Measurements from ENCODE around the gene HMCN2.
A peak's percentile ranks its signal among the peaks of the same experiment; 100 is the strongest.

The HMCN2 gene

DNA sequence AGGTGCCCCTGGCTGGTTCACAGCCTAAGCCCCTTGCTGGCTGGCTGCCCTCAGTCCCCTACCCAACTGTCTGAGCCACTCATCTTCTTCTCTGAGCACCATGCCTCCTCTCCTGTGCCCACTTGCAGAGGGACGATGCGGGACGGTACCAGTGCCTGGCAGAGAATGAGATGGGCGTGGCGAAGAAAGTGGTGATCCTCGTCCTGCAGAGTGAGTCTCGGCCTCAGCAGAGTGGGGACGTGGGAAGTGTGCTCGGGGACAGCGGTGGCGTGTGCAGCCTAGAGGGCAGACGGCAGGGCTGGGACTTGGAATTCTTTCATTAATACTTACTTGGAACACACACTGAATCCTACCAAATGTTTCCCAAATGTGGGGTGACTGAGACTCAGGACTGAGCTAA is 144.9 kb downstream of the HMCN2 start:
- no peak for DNase-seq (ENCODE audit: low spot score)
- no peak overlapping the region for H3K4me3 ChIP-seq (ENCODE audit: low read length in 2 of 2)
- H3K79me1 ChIP-seq (ENCODE audit: low read depth, low read length): no peaks in the 10 kb centered on the region
- no peaks in the 10 kb centered on the region for H3K36me3 ChIP-seq (replicated peaks in 1 of 2; ENCODE audit: control insufficient read depth in 2 of 2, insufficient read depth in 2 of 2, low read length in 2 of 2)
- no peaks in the 10 kb centered on the region for H3K27me3 ChIP-seq (ENCODE audit: control insufficient read depth in 3 of 3, insufficient read depth in 3 of 3, low read depth in 1 of 3, low read length in 3 of 3)
- H3K4me2 ChIP-seq (ENCODE audit: insufficient read depth, low read length, poor library complexity, severe bottlenecking): no peak overlapping the region
- H3K4ac ChIP-seq (ENCODE audit: low read length): no peak overlapping the region
- H3K14ac ChIP-seq (ENCODE audit: low read length): no peak overlapping the region
- no peak overlapping the region for H2AFZ ChIP-seq (ENCODE audit: low read length)
- no peak overlapping the region for H2BK120ac ChIP-seq (ENCODE audit: low read depth, low read length)
- H2BK12ac ChIP-seq (ENCODE audit: low read length): no peak overlapping the region
- H2BK15ac ChIP-seq (ENCODE audit: low read length): no peak overlapping the region
- WGBS, 2 donors (ENCODE audit: extremely low coverage in 2 of 2, insufficient read length in 2 of 2, insufficient replicate concordance in 1 of 2): no CpG with 5 or more reads among the region's 12 CpGs
- H3K18ac ChIP-seq (ENCODE audit: low read length): peak overlapping the region; percentile 51
- H2BK5ac ChIP-seq (ENCODE audit: low read length): no peak overlapping the region
- H2AK5ac ChIP-seq (ENCODE audit: low read depth, low read length): no peak overlapping the region
- no peak overlapping the region for H4K91ac ChIP-seq (ENCODE audit: low read depth, low read length, poor library complexity)
- no peaks in the 10 kb centered on the region for H3K4me1 ChIP-seq (ENCODE audit: control insufficient read depth in 2 of 2, insufficient read depth in 1 of 2, low read depth in 1 of 2, low read length in 2 of 2)
- peak overlapping the region; percentile 27 for H3K23ac ChIP-seq (ENCODE audit: low read depth, low read length, poor library complexity)
- H3K9me3 ChIP-seq (replicated peaks in 1 of 2; ENCODE audit: control insufficient read depth in 2 of 2, insufficient read depth in 1 of 2, low read depth in 1 of 2, low read length in 2 of 2): no peaks in the 10 kb centered on the region
- H3K9ac ChIP-seq (ENCODE audit: low read depth, low read length, poor library complexity): no peak overlapping the region
- H3K27ac ChIP-seq (replicated peaks; ENCODE audit: low read length): no peak overlapping the region
- no peak overlapping the region for H4K8ac ChIP-seq (ENCODE audit: low read depth, low read length)

DNA sequence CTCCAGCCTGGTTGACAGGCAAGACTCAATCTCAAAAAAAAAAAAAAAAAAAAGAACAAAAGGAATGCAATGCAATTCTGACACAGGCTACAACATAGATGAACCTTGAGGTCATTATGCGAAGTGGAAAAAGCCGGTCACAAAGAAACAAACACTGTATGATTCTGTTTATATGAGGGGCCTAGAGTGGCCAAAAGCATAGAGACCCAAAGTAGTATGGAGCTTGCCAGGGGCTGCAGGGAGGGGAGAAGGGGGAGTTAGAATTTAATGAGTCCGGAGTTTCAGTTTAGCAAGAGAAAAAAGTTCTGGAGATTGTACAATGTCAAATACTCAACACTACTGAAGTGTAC is 146.0 kb downstream of the HMCN2 start:
- WGBS, 2 donors (ENCODE audit: extremely low coverage in 2 of 2, insufficient read length in 2 of 2, insufficient replicate concordance in 1 of 2): no CpG with 5 or more reads among the region's 3 CpGs
- no peak overlapping the region for H2BK12ac ChIP-seq (ENCODE audit: low read length)

DNA sequence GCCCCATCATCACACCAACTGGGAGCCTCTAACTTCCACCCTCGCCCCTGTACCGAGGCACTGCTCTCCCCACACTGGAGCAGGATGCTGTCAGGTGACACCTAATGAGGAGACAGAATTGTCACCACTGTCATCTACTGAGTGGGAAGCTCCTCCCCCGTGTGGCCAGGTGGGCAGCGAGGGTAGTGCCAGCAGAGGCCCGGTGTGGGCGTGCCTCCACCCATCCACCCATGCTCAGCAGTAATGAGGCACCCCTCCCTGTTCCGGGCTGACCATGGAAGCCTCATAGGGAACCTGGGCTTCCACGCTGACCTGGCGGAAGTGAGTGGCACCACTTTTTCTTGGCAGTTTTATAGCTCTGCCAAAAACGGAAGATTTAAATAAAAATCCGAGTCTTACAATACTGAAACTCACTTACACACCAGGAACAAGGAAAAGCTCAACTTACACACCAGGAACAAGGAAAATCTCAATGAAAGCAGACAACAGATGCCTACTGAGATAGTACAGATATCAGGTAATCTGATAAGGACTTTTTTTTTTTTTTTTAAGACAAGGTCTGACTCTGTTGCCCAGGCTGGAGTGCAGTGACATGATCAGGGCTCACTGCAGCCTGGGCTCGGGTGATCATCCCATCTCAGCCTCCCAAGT is 148.6 kb downstream of the HMCN2 start:
- Histone ChIP-seq H3K14ac (ENCODE audit: low read length) (no peak overlapping the region), H2AK5ac (ENCODE audit: low read depth, low read length) (peak overlapping the region; percentile 2), H4K8ac (ENCODE audit: low read depth, low read length) (no peak overlapping the region), H3K4me2 (ENCODE audit: insufficient read depth, low read length, poor library complexity, severe bottlenecking) (no peak overlapping the region), H3K27me3 (ENCODE audit: control insufficient read depth in 3 of 3, insufficient read depth in 3 of 3, low read depth in 1 of 3, low read length in 3 of 3) (peaks cover 0 to 5% (median 0%) of the 10 kb centered on the region in 3 experiments), H3K4me1 (ENCODE audit: control insufficient read depth in 2 of 2, insufficient read depth in 1 of 2, low read depth in 1 of 2, low read length in 2 of 2) (no peaks in the 10 kb centered on the region), H3K27ac (replicated peaks; ENCODE audit: low read length) (no peak overlapping the region), H3K4ac (ENCODE audit: low read length) (no peak overlapping the region), H2BK5ac (ENCODE audit: low read length) (no peak overlapping the region), H3K9ac (ENCODE audit: low read depth, low read length, poor library complexity) (no peak overlapping the region), H2BK15ac (ENCODE audit: low read length) (no peak overlapping the region), H2BK120ac (ENCODE audit: low read depth, low read length) (no peak overlapping the region), H2BK12ac (ENCODE audit: low read length) (no peak overlapping the region), H4K91ac (ENCODE audit: low read depth, low read length, poor library complexity) (no peak overlapping the region), H3K9me3 (replicated peaks in 1 of 2; ENCODE audit: control insufficient read depth in 2 of 2, insufficient read depth in 1 of 2, low read depth in 1 of 2, low read length in 2 of 2) (peaks cover 0 to 2% of the 10 kb centered on the region in 2 donors), H3K79me1 (ENCODE audit: low read depth, low read length) (no peaks in the 10 kb centered on the region), H3K4me3 (ENCODE audit: low read length in 2 of 2) (no peak overlapping the region), H3K18ac (ENCODE audit: low read length) (peak overlapping the region; percentile 4), H3K36me3 (replicated peaks in 1 of 2; ENCODE audit: control insufficient read depth in 2 of 2, insufficient read depth in 2 of 2, low read length in 2 of 2) (no peaks in the 10 kb centered on the region), H2AFZ (ENCODE audit: low read length) (no peak overlapping the region), H3K23ac (ENCODE audit: low read depth, low read length, poor library complexity) (no peak overlapping the region)
- DNase-seq (ENCODE audit: low spot score): no peak
- WGBS, 2 donors (ENCODE audit: extremely low coverage in 2 of 2, insufficient read length in 2 of 2, insufficient replicate concordance in 1 of 2): no CpG with 5 or more reads among the region's 12 CpGs

More for the DNA sequence above, 146.0 kb downstream of the HMCN2 start:
- Histone ChIP-seq H4K8ac (ENCODE audit: low read depth, low read length) (no peak overlapping the region), H3K18ac (ENCODE audit: low read length) (no peak overlapping the region), H3K9me3 (replicated peaks in 1 of 2; ENCODE audit: control insufficient read depth in 2 of 2, insufficient read depth in 1 of 2, low read depth in 1 of 2, low read length in 2 of 2) (no peaks in the 10 kb centered on the region), H3K14ac (ENCODE audit: low read length) (no peak overlapping the region), H3K4me2 (ENCODE audit: insufficient read depth, low read length, poor library complexity, severe bottlenecking) (no peak overlapping the region), H3K36me3 (replicated peaks in 1 of 2; ENCODE audit: control insufficient read depth in 2 of 2, insufficient read depth in 2 of 2, low read length in 2 of 2) (no peaks in the 10 kb centered on the region), H3K27me3 (ENCODE audit: control insufficient read depth in 3 of 3, insufficient read depth in 3 of 3, low read depth in 1 of 3, low read length in 3 of 3) (peaks cover 0 to 4% (median 0%) of the 10 kb centered on the region in 3 experiments), H2AK5ac (ENCODE audit: low read depth, low read length) (no peak overlapping the region), H2BK15ac (ENCODE audit: low read length) (no peak overlapping the region), H3K79me1 (ENCODE audit: low read depth, low read length) (no peaks in the 10 kb centered on the region), H3K4me1 (ENCODE audit: control insufficient read depth in 2 of 2, insufficient read depth in 1 of 2, low read depth in 1 of 2, low read length in 2 of 2) (no peaks in the 10 kb centered on the region), H4K91ac (ENCODE audit: low read depth, low read length, poor library complexity) (no peak overlapping the region), H2BK120ac (ENCODE audit: low read depth, low read length) (no peak overlapping the region), H3K4ac (ENCODE audit: low read length) (no peak overlapping the region), H3K9ac (ENCODE audit: low read depth, low read length, poor library complexity) (no peak overlapping the region), H2AFZ (ENCODE audit: low read length) (no peak overlapping the region), H3K23ac (ENCODE audit: low read depth, low read length, poor library complexity) (no peak overlapping the region), H3K27ac (replicated peaks; ENCODE audit: low read length) (no peak overlapping the region), H2BK5ac (ENCODE audit: low read length) (no peak overlapping the region), H3K4me3 (ENCODE audit: low read length in 2 of 2) (no peak overlapping the region)
- DNase-seq (ENCODE audit: low spot score): no peak

GRCh38 chr9:130414910-130415746 is 149.6 kb downstream of the HMCN2 start:
- Histone ChIP-seq H3K4me2 (ENCODE audit: insufficient read depth, low read length, poor library complexity, severe bottlenecking) (no peak overlapping the region), H2BK15ac (ENCODE audit: low read length) (no peak overlapping the region), H2BK5ac (ENCODE audit: low read length) (no peak overlapping the region), H3K14ac (ENCODE audit: low read length) (peak overlapping the region; percentile 17), H3K27me3 (ENCODE audit: control insufficient read depth in 3 of 3, insufficient read depth in 3 of 3, low read depth in 1 of 3, low read length in 3 of 3) (peaks cover 0 to 5% (median 0%) of the 10 kb centered on the region in 3 experiments), H2BK120ac (ENCODE audit: low read depth, low read length) (no peak overlapping the region), H4K8ac (ENCODE audit: low read depth, low read length) (no peak overlapping the region), H3K4me3 (ENCODE audit: low read length in 2 of 2) (peak overlapping the region in 1 of 2 donors; percentile 45), H3K23ac (ENCODE audit: low read depth, low read length, poor library complexity) (no peak overlapping the region), H3K9ac (ENCODE audit: low read depth, low read length, poor library complexity) (no peak overlapping the region), H3K79me1 (ENCODE audit: low read depth, low read length) (no peaks in the 10 kb centered on the region), H3K27ac (replicated peaks; ENCODE audit: low read length) (no peak overlapping the region), H3K4me1 (ENCODE audit: control insufficient read depth in 2 of 2, insufficient read depth in 1 of 2, low read depth in 1 of 2, low read length in 2 of 2) (no peaks in the 10 kb centered on the region), H3K9me3 (replicated peaks in 1 of 2; ENCODE audit: control insufficient read depth in 2 of 2, insufficient read depth in 1 of 2, low read depth in 1 of 2, low read length in 2 of 2) (peaks cover 0 to 6% of the 10 kb centered on the region in 2 donors), H3K36me3 (replicated peaks in 1 of 2; ENCODE audit: control insufficient read depth in 2 of 2, insufficient read depth in 2 of 2, low read length in 2 of 2) (no peaks in the 10 kb centered on the region), H2AK5ac (ENCODE audit: low read depth, low read length) (no peak overlapping the region), H2BK12ac (ENCODE audit: low read length) (no peak overlapping the region), H2AFZ (ENCODE audit: low read length) (no peak overlapping the region), H3K18ac (ENCODE audit: low read length) (peak overlapping the region; percentile 80), H4K91ac (ENCODE audit: low read depth, low read length, poor library complexity) (no peak overlapping the region), H3K4ac (ENCODE audit: low read length) (no peak overlapping the region)
- WGBS, 2 donors (ENCODE audit: extremely low coverage in 2 of 2, insufficient read length in 2 of 2, insufficient replicate concordance in 1 of 2): no CpG with 5 or more reads among the region's 11 CpGs
- no peak for DNase-seq (ENCODE audit: low spot score)
